WERI-Rb-1 (cell line): ENCODE results near the gene GALNT17.

Experiments used
- DNase-seq: peaks from one replicate; pipeline ENCODE4 v3.0.0-alpha.2; 2020
- H3K27ac ChIP-seq: fragments of 250-450 bp; sonication (Bioruptor Pico); 2 replicates; pipeline ENCODE4 v1.5.1; 2020; ENCODE audit warnings: mild to moderate bottlenecking, moderate library complexity
- H3K27me3 ChIP-seq: fragments of 250-450 bp; sonication (Bioruptor Pico); 2 replicates; pipeline ENCODE4 v1.5.1; 2021; ENCODE audit warnings: mild to moderate bottlenecking, low read depth, moderate library complexity; ENCODE audit not compliant: insufficient read depth, severe bottlenecking
- H3K36me3 ChIP-seq: fragments of 250-450 bp; sonication (Bioruptor Pico); 2 replicates; pipeline ENCODE4 v1.5.1; 2020; ENCODE audit warnings: mild to moderate bottlenecking, moderate library complexity
- H3K4me3 ChIP-seq: 2 replicates; pipeline ENCODE4 v1.5.1; 2011; ENCODE audit warnings: low read depth, mild to moderate bottlenecking, control low read depth, low read length
- H3K9me3 ChIP-seq: fragments of 250-450 bp; sonication (Bioruptor Pico); 2 replicates; pipeline ENCODE4 v1.5.1; 2021; ENCODE audit warnings: mild to moderate bottlenecking, moderate library complexity; ENCODE audit not compliant: severe bottlenecking
- CTCF ChIP-seq: IDR thresholded peaks from 2 replicates; pipeline ENCODE4 v1.5.1; 2011; ENCODE audit warnings: low read depth, mild to moderate bottlenecking, control low read depth, inconsistent platforms, low read length

Gene GALNT17

GRCh38 chr7:71278257-71278656 is 146.3 kb downstream of the GALNT17 start:
- peaks cover 9% of the 10 kb centered on the region for H3K9me3 ChIP-seq
- no peak overlapping the region for H3K4me3 ChIP-seq
- no peaks in the 10 kb centered on the region for H3K36me3 ChIP-seq
- H3K27me3 ChIP-seq = peaks cover 9% of the 10 kb centered on the region
- no peak overlapping the region for H3K27ac ChIP-seq
- no peak for TF ChIP-seq CTCF
- no peak for DNase-seq

GRCh38 chr7:71281261-71281660 is 149.3 kb downstream of the GALNT17 start:
- TF ChIP-seq CTCF = no peak
- DNase-seq = no peak
- Histone ChIP-seq H3K27me3 (peaks cover 7% of the 10 kb centered on the region), H3K36me3 (no peaks in the 10 kb centered on the region), H3K27ac (no peak overlapping the region), H3K4me3 (no peak overlapping the region), H3K9me3 (peaks cover 12% of the 10 kb centered on the region)

- H3K9me3 ChIP-seq = peaks cover 3% of the 10 kb centered on the region
- TF ChIP-seq CTCF = no peak
- H3K27ac ChIP-seq = no peak overlapping the region
- H3K36me3 ChIP-seq = no peaks in the 10 kb centered on the region
- peaks cover 4% of the 10 kb centered on the region for H3K27me3 ChIP-seq
- no peak overlapping the region for H3K4me3 ChIP-seq
- no peak for DNase-seq
These were observed 151.9 kb downstream of the GALNT17 start for GRCh38 chr7:71283802-71284201.

- no peak overlapping the region for H3K27ac ChIP-seq
- no peak overlapping the region for H3K4me3 ChIP-seq
- peaks cover 4% of the 10 kb centered on the region for H3K27me3 ChIP-seq
- H3K9me3 ChIP-seq = peaks cover 3% of the 10 kb centered on the region
- DNase-seq = no peak
- H3K36me3 ChIP-seq = no peaks in the 10 kb centered on the region
- TF ChIP-seq CTCF = no peak
These were observed 153.7 kb downstream of the GALNT17 start for GRCh38 chr7:71285571-71286145.

GRCh38 chr7:71286336-71286735 is 154.4 kb downstream of the GALNT17 start:
- H3K9me3 ChIP-seq = peaks cover 3% of the 10 kb centered on the region
- no peak overlapping the region for H3K27ac ChIP-seq
- no peak overlapping the region for H3K4me3 ChIP-seq
- no peaks in the 10 kb centered on the region for H3K36me3 ChIP-seq
- TF ChIP-seq CTCF = no peak
- no peak for DNase-seq
- peaks cover 3% of the 10 kb centered on the region for H3K27me3 ChIP-seq

GRCh38 chr7:71286924-71287323 is 155.0 kb downstream of the GALNT17 start:
- peaks cover 3% of the 10 kb centered on the region for H3K9me3 ChIP-seq
- TF ChIP-seq CTCF = no peak
- H3K36me3 ChIP-seq = no peaks in the 10 kb centered on the region
- no peak overlapping the region for H3K27ac ChIP-seq
- no peak for DNase-seq
- no peaks in the 10 kb centered on the region for H3K27me3 ChIP-seq
- H3K4me3 ChIP-seq = no peak overlapping the region
